ENCODE measurements around the gene SLC6A20.

Gene SLC6A20

GRCh38 chr3:45793482-45794176, 2.7 kb downstream of the SLC6A20 start:
- Mint-ChIP-seq H3K36me3 (ENCODE audit: low read depth) (no peaks in the 10 kb centered on the region), H3K27me3 (peaks cover 52% of the 10 kb centered on the region), H3K27ac (no peak overlapping the region), H3K4me3 (no peak overlapping the region), H3K9me3 (no peaks in the 10 kb centered on the region), H3K4me1 (ENCODE audit: low read depth) (peaks cover 16% of the 10 kb centered on the region)
- intact Hi-C loops (cut with micrococcal nuclease), result no loop called here

GRCh38 chr3:45792516-45793172, 3.7 kb downstream of the SLC6A20 start:
- Mint-ChIP-seq H3K27me3 (peaks cover 42% of the 10 kb centered on the region), H3K9me3 (no peaks in the 10 kb centered on the region), H3K4me1 (ENCODE audit: low read depth) (peaks cover 16% of the 10 kb centered on the region), H3K4me3 (no peak overlapping the region), H3K36me3 (ENCODE audit: low read depth) (no peaks in the 10 kb centered on the region), H3K27ac (no peak overlapping the region)
- intact Hi-C loops (cut with micrococcal nuclease), result no loop called here

- Mint-ChIP-seq H3K4me1 (ENCODE audit: low read depth) (peaks cover 16% of the 10 kb centered on the region), H3K27me3 (peaks cover 40% of the 10 kb centered on the region), H3K36me3 (ENCODE audit: low read depth) (no peaks in the 10 kb centered on the region), H3K4me3 (no peak overlapping the region), H3K9me3 (no peaks in the 10 kb centered on the region), H3K27ac (no peak overlapping the region)
- intact Hi-C loops (cut with micrococcal nuclease), result no loop called here
These were observed 4.3 kb downstream of the SLC6A20 start for GRCh38 chr3:45792036-45792435.

- Mint-ChIP-seq H3K9me3 (no peaks in the 10 kb centered on the region), H3K4me3 (no peak overlapping the region), H3K36me3 (ENCODE audit: low read depth) (no peaks in the 10 kb centered on the region), H3K27me3 (peaks cover 29% of the 10 kb centered on the region), H3K4me1 (ENCODE audit: low read depth) (peaks cover 12% of the 10 kb centered on the region), H3K27ac (no peak overlapping the region)
- intact Hi-C loops (cut with micrococcal nuclease), result no loop called here
These were observed 5.7 kb downstream of the SLC6A20 start for GRCh38 chr3:45790596-45790995.

- H3K27me3 Mint-ChIP-seq, result peaks cover 17% of the 10 kb centered on the region
- H3K27ac Mint-ChIP-seq, result no peak overlapping the region
- intact Hi-C loops (cut with micrococcal nuclease), result no loop called here
- no peaks in the 10 kb centered on the region for H3K36me3 Mint-ChIP-seq (ENCODE audit: low read depth)
- peaks cover 5% of the 10 kb centered on the region for H3K9me3 Mint-ChIP-seq
- peaks cover 8% of the 10 kb centered on the region for H3K4me1 Mint-ChIP-seq (ENCODE audit: low read depth)
- no peak overlapping the region for H3K4me3 Mint-ChIP-seq
These were observed 7.0 kb downstream of the SLC6A20 start for GRCh38 chr3:45789235-45789812.

- Mint-ChIP-seq H3K27ac (no peak overlapping the region), H3K9me3 (peaks cover 5% of the 10 kb centered on the region), H3K36me3 (ENCODE audit: low read depth) (no peaks in the 10 kb centered on the region), H3K4me3 (no peak overlapping the region), H3K4me1 (ENCODE audit: low read depth) (peaks cover 8% of the 10 kb centered on the region), H3K27me3 (peaks cover 8% of the 10 kb centered on the region)
- intact Hi-C loops (cut with micrococcal nuclease), result no loop called here
These were observed 8.8 kb downstream of the SLC6A20 start for GRCh38 chr3:45787551-45787950.

GRCh38 chr3:45786801-45787495, 9.4 kb downstream of the SLC6A20 start:
- Mint-ChIP-seq H3K4me1 (ENCODE audit: low read depth) (peaks cover 7% of the 10 kb centered on the region), H3K27ac (no peak overlapping the region), H3K36me3 (ENCODE audit: low read depth) (no peaks in the 10 kb centered on the region), H3K4me3 (no peak overlapping the region), H3K27me3 (peaks cover 8% of the 10 kb centered on the region), H3K9me3 (peaks cover 5% of the 10 kb centered on the region)
- intact Hi-C loops (cut with micrococcal nuclease), result no loop called here

- H3K9me3 Mint-ChIP-seq, result peaks cover 5% of the 10 kb centered on the region
- no peaks in the 10 kb centered on the region for H3K4me1 Mint-ChIP-seq (ENCODE audit: low read depth)
- peaks cover 8% of the 10 kb centered on the region for H3K27me3 Mint-ChIP-seq
- intact Hi-C loops (cut with micrococcal nuclease), result no loop called here
- H3K36me3 Mint-ChIP-seq (ENCODE audit: low read depth), result no peaks in the 10 kb centered on the region
- no peak overlapping the region for H3K4me3 Mint-ChIP-seq
- H3K27ac Mint-ChIP-seq, result no peak overlapping the region
These were observed 10.7 kb downstream of the SLC6A20 start for GRCh38 chr3:45785605-45786150.

GRCh38 chr3:45783667-45784066, 12.7 kb downstream of the SLC6A20 start:
- peaks cover 8% of the 10 kb centered on the region for H3K27me3 Mint-ChIP-seq
- intact Hi-C loops (cut with micrococcal nuclease), result no loop called here

GRCh38 chr3:45782381-45782780, 14.0 kb downstream of the SLC6A20 start:
- Mint-ChIP-seq H3K4me1 (ENCODE audit: low read depth) (no peaks in the 10 kb centered on the region), H3K27me3 (peaks cover 8% of the 10 kb centered on the region), H3K4me3 (no peak overlapping the region), H3K27ac (no peak overlapping the region), H3K9me3 (peaks cover 5% of the 10 kb centered on the region), H3K36me3 (ENCODE audit: low read depth) (no peaks in the 10 kb centered on the region)
- intact Hi-C loops (cut with micrococcal nuclease), result no loop called here

More at GRCh38 chr3:45783667-45784066, 12.7 kb downstream of the SLC6A20 start:
- H3K27ac Mint-ChIP-seq, result no peak overlapping the region
- peaks cover 5% of the 10 kb centered on the region for H3K9me3 Mint-ChIP-seq
- no peaks in the 10 kb centered on the region for H3K4me1 Mint-ChIP-seq (ENCODE audit: low read depth)
- H3K4me3 Mint-ChIP-seq, result no peak overlapping the region
- no peaks in the 10 kb centered on the region for H3K36me3 Mint-ChIP-seq (ENCODE audit: low read depth)

- intact Hi-C loops (cut with micrococcal nuclease), result no loop called here
- Mint-ChIP-seq H3K9me3 (peaks cover 5% of the 10 kb centered on the region), H3K36me3 (ENCODE audit: low read depth) (no peaks in the 10 kb centered on the region), H3K4me1 (ENCODE audit: low read depth) (no peaks in the 10 kb centered on the region), H3K27me3 (peaks cover 3% of the 10 kb centered on the region), H3K4me3 (no peak overlapping the region), H3K27ac (no peak overlapping the region)
These were observed 14.5 kb downstream of the SLC6A20 start for GRCh38 chr3:45781841-45782240.

- Mint-ChIP-seq H3K27me3 (peaks cover 3% of the 10 kb centered on the region), H3K9me3 (peaks cover 5% of the 10 kb centered on the region), H3K4me3 (no peak overlapping the region), H3K27ac (no peak overlapping the region), H3K36me3 (ENCODE audit: low read depth) (no peaks in the 10 kb centered on the region), H3K4me1 (ENCODE audit: low read depth) (no peaks in the 10 kb centered on the region)
- intact Hi-C loops (cut with micrococcal nuclease), result no loop called here
These were observed 15.1 kb downstream of the SLC6A20 start for GRCh38 chr3:45781271-45781670.

- Mint-ChIP-seq H3K4me1 (ENCODE audit: low read depth) (no peaks in the 10 kb centered on the region), H3K36me3 (ENCODE audit: low read depth) (no peaks in the 10 kb centered on the region), H3K27ac (no peak overlapping the region), H3K4me3 (no peak overlapping the region), H3K9me3 (peaks cover 5% of the 10 kb centered on the region), H3K27me3 (peaks cover 4% of the 10 kb centered on the region)
- intact Hi-C loops (cut with micrococcal nuclease), result no loop called here
These were observed 16.3 kb downstream of the SLC6A20 start for GRCh38 chr3:45779746-45780735.

All from dendritic cell treated with granulocyte-macrophage colony-stimulating factor and Interleukin-4, amounts not matched to agents 40 ng/mL and 50 ng/mL, for 4 days (primary cell).